ENCODE data around the gene TMEFF2.

DNA sequence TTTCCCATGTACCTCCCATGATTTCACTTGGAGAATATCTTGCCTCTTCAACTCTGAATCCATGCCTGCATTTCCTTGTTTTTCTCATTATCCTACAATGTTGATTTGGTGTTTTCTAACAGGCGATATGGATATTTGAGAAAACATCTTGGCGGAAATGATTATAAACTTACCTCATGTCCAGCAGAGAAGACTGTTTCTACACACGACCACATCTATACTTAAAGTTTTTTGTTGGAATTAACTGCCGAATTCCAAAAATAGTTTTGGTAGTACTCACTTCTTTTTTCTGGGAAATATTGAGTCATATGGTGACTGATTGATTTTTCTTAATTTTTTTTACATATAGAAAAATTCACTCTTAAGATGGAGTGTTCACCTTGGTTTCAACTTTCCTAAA lies 41.4 kb upstream of the TMEFF2 start:
- TF ChIP-seq POLR2AphosphoS5 (IDR thresholded peaks at IDR 0.05; ENCODE audit: low read depth, low read length) (no peak), POLR2A (IDR thresholded peaks at IDR 0.05; ENCODE audit: low read depth, low read length) (no peak), TAF1 (IDR thresholded peaks at IDR 0.05; ENCODE audit: borderline replicate concordance, low read depth, low read length) (no peak)
